Activated T-cell treated with anti-CD3 and anti-CD28 coated beads for 48 hours (primary cell): Measurements from ENCODE around the gene TTLL6.

Experiments
- DNase-seq: peaks from one replicate; pipeline ENCODE4 v3.0.0-alpha.2; 2020; ENCODE audit warnings: low read depth

Gene TTLL6

DNA sequence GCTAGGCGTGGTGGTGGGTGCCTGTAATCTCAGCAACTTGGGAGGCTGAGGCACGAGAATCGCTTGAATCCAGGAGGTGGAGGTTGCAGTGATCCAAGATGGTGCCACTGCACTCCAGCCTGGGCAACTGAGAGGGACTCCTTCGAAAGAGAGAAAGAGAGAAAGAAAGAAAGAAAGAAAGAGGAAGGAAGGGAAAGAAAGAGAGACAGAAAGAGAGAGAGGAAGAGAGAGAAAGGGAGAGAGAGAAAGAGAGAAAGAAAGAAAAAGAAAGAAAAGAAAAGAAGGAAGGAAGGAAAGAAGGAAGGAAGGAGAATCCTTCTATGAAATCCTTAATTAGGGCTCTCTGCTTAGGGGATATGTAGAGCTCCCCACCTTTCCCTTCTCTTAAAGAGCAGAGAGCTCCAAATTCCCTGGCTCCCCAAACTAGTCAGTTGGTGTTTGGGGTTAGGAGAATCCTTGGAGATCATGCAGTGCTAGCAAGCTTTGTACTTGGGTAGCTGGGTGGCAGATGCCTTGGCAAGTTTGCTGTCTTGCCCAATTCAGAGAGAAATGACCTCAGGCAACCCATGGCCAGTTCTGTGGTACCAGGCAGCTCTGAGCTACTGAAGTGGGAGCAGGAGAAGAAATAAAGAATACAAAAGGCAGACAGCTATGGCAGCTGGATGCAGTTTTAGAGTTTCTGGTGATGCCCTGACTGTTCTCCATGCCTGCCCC, 79.5 kb downstream of the TTLL6 start:
- DNase-seq, result no peak

DNA sequence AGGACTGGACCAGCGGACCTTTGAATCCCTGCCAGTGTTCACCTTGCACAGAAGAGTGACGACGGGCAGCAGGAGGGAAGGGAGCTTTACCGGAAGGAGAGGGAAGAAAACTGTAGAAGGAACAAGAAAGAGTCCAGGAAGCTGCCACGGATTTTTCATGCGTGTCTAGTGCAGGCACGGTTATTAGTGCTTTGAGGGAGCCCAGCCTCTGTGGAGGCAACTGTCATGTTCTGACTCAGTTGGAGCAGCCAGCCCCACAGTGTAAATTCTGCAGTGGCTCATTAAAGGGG, 82.0 kb downstream of the TTLL6 start:
- DNase-seq, result no peak

DNA sequence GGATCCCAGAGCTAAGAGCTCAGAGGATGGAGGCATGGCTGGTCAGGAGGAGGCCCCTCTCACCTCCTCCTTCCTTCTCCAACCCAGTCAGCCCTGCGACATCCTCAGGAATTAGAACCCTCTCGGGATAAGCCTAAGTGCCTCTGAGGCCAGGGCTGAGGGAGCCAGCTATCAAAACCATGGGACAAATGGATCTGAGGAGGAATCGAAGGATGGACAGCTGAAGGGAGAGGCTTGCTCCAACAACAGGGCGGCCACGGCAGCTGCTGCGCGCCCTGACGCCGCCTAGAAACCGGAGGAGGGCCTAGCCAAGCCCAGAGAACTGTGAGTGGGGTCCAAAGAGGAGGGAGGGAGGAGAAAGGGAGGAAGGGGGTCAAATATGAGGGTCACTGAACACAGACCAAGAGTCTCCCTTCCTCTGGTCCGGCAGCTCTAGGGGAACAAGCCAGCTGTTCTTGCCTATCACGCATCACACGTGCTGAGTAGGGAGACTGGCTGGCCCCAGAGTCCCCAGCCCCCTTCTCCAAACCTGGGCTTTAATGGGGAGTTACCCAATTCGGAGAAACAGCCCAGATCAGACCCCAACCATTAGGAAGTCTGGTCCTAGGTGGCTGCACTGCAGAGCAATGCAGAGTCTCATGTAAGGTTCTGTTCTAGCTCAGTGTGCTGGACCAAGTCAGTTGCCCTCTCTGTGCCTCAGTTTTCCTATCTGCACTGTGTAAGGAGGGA, 82.5 kb downstream of the TTLL6 start:
- no peak for DNase-seq

DNA sequence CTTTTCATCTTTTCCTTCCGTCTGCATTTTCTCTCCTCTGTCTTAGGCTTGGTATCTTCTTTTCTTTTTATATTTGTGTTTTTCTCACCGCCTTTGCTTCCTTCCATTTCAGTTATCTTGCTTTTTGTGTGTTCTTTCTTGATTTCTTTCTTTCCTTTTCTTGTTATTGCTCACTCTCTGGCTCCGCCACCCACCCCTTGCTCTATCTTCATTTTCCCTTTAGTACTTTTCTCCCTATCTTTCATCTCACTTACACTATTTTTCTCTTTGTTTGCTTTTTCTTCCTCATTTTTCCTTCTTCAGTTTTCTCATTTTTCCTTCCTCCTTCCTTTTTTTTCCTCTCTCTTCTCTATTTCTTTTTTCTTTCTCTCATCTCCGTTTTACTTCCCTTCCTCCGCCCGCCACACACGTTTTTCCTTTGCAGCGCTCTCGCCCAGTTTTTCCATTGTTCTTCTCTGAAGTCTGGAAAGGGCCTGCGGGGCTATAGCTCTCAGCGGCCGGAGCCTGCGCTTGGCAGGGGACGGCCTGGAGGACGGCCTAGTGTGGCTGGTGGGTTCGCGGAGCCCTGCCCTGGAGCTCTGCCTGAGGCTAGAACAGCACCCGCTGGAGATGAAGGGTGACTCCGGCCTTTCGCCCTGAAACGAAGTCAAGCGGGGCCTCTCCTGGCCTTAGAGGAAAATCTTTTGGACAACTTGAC, 83.2 kb downstream of the TTLL6 start:
- no peak for DNase-seq

DNA sequence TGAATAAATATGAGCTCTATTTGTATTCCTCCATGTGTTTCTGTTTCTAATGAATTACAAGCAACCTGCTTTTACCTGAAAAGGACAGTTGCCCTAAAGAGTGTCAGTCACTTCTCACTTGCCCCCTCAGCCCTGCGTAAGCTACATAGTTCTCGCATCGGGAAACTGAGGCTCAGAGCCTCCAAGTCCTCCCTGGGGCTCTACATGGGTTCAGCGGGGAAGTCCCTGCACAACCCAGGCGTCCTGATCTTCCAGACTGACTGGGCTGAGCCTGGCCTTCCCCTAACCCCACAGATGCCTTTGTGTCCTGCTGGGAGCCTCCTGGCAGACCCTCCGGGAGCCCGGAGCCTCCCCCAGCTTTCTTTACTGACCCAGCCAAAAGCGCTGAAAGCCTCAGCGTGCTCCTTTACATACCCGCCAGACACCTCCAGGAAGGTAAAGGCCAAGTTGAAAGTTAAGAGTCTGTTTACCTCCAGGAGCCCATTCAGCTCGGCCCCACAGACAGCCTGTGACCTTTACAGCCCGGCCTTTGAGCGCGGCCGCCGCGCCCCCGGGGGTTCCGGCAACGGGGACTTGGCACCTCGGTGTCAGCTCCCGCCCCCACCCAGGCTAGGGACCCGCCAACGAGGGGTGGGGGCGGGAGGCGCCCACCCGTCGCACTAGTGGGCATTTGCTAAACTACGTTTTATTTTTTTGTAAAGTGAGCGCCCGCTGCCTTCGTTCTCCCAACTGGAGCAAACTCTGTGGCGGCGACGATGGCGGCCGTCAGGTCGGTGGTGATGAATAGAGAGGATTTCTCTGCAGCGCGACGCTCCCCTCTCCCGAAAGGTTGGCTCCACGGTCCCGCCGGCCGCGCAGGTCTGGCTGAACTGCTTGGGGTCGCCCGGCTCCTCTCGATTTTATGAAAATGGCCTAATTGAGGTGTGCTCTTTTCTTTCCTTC, 84.1 kb downstream of the TTLL6 start:
- DNase-seq, result no peak

DNA sequence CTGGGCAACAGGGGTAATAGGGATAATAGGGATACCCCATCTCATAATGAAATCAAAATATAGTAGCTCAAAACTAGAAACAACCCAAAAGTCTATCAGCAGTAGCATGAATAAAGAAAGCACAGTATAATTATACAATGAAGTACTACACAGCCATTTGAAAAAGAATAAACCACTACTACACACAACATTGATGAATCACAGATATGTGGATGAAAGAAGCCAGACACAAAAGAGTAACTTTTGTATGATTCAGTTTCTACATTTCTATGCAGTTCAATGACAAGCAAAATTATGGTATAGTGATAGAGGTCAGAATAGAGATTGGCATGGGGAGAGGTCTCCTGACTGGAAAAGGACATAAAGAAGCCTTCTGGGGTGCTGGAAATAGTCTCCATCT, 85.7 kb downstream of the TTLL6 start:
- no peak for DNase-seq

DNA sequence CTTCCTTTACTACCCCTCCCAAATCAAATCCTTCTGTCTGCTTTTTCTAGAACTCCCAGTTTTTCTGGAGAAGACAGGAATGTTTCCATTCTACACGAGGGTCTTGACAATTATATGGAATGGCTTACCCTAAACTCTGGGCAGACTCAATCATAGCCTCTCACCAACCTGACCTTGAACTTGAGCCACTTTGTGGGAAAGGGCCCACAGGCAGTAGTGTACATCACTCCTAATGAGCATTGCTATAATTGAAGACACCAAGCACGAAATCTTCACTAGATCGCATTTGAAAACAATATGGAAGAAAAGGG, 86.8 kb downstream of the TTLL6 start:
- no peak for DNase-seq

DNA sequence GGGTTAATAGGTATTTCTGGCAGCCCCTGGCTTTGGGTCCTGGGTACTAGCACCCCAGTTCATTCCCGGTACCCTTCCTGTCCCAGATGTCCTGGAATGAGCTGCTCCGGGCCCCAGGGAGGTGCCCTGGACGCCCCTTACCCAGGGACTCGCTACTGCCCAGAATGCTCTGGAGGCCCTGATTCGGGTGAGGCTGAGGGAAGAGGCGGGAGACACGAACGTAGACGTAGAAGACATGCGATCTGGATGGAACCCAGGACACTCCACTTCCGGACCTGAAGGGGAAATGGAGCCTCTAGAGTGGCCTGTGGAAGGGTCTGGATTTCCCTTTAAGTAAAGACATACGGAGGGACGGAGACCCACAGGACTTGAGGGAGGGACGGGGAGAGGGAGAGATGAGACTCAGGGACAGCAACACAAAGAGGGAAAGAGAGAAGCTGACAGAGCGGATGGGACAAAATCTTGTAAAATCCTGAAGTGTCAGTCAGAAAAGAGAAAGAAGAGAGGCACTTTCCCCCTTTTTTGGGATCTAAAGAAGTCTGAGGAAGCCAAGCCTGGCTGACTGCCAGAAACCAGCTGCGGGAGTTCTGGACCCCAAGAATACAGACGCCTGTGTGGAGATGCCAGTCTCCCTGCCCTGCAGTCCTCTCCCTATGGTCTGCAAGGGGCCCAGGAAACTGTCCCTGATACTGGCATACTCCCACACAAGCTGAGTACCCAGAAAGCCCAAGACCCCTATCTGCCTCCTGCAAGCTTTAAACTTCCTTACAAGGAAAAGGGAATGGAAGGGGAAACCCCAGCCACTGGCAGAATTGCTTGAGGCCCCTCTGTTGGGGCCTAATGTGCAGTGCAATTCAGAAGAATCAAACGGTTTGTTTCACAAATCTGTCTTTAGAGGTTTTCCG, 87.4 kb downstream of the TTLL6 start:
- DNase-seq, result no peak

DNA sequence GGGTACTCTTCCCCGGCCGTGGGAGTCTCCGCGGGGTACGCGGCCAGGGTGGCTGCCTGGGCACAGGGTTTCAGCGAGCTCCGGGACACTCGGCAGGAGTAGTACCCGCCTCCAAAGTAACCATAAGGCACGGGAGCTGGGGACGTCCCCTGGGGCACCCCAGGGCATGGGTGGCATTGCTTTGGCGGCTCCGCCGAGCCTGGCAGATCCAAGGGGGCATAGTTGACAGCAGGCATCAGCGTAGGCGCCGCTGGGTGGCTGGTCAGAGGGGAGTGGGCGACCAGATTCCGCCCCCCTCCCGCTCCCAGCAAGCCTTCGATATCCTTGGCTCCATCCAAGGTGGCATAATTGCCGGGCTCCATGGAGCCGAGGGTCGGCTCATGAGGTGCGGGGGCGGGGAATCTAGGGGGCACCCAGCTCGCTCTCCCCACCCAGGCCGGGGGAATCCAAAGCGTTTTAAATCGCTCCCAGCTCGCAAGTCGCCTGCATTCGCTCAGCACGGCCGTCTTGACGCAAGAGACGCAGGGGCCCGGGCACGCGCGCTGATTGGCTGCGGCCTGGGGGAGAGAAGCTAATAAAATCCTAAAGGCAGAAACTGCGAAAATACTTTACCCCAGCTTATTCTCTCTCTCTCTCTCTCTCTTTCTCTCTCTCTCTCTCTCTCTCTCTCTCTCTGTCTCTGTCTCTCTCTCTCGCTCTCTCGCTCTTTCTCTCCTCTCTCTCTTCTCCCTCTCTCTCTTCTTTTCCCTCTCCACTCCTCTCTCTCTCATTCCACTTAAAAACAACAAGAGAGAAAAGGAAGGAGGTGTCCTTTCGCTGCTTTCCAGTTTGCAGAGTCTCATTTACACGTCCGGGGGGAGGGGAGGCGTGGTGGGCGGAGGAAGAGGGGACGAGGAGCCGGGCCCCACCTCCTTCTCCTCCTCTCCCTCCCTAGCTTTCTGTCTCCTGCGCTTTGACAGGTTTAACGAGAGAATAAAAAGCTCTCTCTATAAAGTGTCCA, 88.5 kb downstream of the TTLL6 start, which contains the start of gene HOXB13:
TSS of gene HOXB13 (minus strand) at position 519 of the 1,000 bp plus-strand sequence. CDS start at position 362, 157 bp downstream.
- DNase-seq, result no peak

DNA sequence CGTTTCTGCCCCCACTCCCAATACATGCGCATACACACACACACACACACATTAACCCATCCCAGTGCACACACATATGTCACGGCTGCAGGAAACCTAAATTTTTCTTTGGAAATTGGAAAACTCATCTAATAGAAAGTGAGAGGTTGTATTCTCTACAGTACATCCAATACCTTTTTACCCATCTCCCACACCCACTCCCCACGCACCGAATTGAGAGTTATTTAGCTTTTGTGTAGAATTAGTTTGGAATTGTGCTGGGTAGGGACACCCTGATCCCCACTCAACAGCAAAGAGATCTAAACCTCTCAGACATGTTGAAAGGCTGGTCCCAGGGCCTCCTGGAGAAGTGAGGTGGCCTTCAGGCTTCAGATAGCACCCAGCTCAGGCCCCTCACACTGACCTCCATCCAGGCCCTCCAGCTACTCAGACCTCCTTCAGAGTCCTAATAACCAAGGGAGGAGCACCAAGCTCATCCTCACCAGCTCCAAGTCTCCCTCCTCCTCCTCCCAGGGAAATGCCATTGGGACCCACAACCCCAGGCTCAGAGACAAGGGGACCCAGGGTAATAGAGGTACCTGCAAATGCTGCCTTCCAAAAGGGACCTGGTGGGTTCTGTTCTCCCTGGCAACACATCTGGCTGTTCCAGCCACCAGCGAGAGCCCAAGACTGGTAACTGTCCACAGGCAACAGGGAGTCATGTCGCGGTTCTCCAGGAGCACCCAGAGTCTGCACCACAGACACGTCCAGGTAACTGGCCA, 89.4 kb downstream of the TTLL6 start:
- DNase-seq, result no peak

DNA sequence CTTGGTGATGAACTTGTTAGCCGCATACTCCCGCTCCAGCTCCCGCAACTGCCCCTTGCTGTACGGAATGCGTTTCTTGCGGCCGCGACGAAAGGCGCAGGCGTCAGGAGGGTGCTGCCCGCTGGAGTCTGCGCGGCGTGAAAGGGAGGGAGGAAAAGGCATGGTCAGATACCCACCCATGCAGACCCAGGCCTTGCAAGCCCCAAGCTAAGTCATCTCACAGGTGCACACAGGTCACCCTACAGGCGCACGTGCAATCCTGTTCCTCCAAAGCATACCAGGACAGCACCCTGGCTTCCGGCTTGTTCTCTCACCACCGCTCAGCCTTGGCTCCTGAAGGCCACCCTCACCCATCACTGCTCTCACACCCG, 90.1 kb downstream of the TTLL6 start:
- no peak for DNase-seq

DNA sequence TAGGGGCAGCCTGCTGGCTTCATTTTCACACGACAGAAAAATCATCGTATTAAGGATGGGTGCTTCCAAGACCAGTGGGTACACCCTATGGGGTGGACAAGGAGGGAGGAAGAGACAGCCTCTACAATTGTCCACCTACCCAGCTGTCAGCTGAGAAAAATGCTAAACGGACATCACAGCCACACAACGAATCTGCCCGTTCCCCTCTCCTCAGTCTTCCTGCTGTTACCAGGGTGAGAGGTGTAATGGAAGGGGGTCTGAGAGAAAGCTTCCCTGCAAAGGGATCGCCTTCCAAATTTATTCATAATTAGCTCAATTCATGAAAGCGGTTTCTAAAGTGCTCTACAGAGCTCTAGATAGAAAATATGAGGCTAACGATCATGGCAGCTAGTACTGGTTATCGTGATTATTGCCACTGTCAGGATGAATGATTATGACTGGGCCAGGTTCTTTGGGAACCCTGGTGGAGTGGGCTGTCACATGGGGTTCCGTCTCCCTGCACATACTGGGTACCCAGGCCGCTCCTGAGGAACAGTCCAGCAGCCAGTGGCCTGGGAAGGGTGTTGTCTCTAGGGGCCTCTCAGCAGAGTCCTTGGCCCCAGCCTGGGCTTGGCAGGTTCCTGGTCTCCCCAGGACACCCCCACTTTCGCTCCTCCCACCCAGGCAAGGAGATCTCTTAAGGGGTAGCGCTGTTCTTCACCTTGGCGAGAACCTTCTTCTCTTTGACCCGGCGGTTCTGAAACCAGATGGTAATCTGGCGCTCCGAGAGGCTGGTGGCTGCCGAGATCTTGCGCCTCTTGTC, 90.7 kb downstream of the TTLL6 start:
- no peak for DNase-seq

DNA sequence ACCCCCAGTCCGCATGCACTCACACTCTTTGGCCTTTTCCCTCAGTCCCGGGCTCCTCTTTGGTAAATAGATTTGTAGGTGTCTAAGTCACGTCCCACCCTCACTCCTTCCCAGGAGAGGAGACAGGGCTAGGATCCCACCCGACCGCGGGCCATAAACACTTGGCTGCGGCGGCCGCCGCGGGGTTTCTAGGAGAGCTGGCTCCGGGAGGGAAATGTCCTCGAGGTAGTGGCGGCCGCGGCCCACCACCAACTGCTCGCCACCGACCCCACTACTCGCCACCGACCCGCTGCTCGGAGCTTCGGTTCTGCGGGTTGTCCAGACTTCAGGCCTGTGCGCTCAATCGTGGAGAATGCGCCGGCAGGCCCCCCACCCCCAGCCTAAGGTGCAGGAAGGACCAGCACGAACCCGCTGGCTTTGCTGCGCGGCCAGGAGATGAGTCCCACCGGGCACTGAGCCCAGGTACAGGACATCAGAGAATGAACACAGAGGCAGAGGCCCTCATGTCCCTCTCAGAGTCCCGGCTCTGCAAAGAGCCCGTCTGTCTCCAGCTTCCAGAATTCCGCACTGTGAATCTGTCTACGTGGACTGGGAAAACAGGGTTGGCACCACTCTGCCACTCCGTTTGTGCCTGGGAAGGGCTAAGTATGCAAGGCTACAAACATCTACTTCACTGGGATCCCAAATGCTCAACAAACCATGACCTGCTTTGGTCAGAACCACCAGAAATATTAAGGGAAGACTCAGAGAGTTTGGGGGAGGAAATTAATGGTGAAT, 91.6 kb downstream of the TTLL6 start:
- no peak for DNase-seq

DNA sequence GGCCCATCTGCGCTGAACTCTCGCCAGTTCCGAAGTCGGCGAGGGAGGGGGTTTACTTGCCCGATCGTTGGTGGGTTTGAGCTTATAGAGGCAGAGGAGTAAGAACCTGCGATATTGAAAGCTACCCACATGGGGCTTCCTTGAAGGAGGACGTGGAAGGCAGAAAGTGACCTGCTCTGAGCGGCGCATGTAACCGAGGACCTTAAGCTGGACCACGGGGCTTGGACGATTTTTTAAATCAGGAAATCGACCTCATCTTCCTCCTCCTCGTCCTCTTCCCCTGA, 92.1 kb downstream of the TTLL6 start:
- no peak for DNase-seq

DNA sequence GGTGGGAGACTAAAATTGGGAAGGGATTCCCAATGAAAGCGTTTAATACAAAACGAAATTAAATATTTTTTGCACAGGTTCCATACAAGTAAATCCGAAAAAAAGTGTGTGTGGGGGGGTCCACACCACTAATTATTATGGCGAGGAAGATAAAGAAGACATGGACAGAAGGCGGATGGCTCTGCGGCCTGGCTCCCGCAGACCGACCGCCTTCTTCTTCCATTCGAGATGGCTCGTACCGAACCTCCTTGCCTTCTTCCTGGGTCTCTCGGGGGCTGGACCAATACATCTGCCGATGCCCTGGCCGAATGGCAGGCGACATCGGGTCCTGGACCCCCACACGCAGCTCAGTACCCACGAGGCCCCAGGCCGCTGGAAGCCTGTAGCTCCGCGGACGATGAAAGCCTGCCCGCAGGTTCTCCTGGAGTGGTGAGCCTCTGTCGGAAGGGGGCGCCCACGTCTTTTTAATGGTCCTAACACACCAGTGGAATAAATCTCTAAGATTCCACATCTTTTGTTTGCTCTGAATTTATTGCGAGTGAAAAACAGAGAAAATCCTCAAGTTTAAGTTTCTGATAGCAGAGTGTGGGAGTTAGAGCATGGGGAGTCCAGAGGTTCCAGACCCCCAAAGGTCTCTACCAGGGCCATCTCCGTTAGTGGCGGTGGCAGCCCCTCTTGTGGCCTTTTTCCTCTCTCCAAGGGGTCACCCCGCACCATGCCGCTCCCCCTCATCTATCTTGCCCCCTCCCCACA, 92.6 kb downstream of the TTLL6 start:
- DNase-seq, result peak; percentile 72

DNA sequence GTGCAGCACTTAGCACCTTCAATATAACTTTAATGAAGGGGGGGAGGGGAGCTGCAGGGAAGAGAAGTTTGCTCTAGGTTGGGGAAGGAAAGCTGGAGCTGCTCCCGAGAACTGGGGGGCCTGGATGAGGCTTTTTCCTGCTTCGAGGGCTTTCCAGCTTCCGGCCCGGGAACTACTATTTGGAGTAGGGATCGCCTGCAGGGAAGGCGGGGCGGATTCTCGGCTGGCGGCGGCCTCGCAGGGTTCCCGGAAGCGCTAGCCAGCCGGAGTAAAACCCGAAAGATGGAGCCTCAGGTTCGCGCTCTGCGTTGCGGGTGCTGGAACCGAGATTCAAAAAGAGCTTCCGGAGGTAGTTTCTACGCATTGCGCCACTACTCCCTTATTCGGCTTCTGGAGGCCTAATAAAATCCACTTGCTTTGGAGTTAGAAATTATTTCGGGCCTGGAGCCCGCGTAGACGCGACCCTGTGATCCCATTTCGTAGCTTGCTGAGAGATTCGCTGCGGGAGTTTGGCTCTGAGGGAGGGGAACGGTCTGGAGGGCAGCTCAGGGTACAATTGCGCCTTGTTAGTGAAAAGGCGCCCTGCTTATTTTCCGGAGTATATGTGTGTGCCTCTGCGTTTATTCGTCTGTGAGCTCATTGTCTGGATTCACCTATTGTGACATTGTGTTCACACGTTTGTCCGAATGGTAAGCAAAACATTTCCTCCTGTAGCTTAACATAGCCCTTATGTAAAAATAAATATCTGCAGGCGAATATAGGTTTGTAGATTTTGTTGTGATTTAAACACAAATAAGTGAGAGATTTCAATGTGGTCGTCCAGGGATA, 93.4 kb downstream of the TTLL6 start:
- no peak for DNase-seq
